Caco-2 (cell line): ENCODE measurements around the gene ZNF547. TPM values are rescaled to one million over a fixed set of nuclear protein-coding genes. Genes with fewer than 3 reads are reported as not detected.

Experiments
- BruUV-seq: library from RNA; stranded (reverse); fragments of 400-500 nt; replicated peaks from 2 replicates; lab custom pipeline; 2021; lab: Mats Ljungman, UMichigan
- CTCF ChIA-PET: fragments of 300-600 bp; sonication (Branson Sonifier 250); formaldehyde crosslinking; loops from one replicate; lab custom pipeline; 2022; ENCODE audit warnings: antibody characterized with exemption; lab: Charles Lee
- POLR2A ChIA-PET: fragments of 300-600 bp; sonication (Branson Sonifier 250); formaldehyde crosslinking; loops from one replicate; lab custom pipeline; 2022; ENCODE audit warnings: antibody characterized with exemption; lab: Charles Lee
- DNase-seq, 2 experiments: peaks; one replicate each; pipeline versions ENCODE4 v3.0.0 to v3.0.0-alpha.2; 2020 to 2022
- H3K27me3 ChIP-seq: replicated peaks from 2 replicates; pipeline ENCODE4 v1.6.0; 2011; ENCODE audit warnings: low read length; ENCODE audit not compliant: control insufficient read depth, insufficient read depth
- H3K36me3 ChIP-seq: 2 replicates; pipeline ENCODE4 v1.5.1; 2011; ENCODE audit warnings: low read length; ENCODE audit not compliant: control insufficient read depth, insufficient read depth
- H3K4me1 ChIP-seq: fragments of 250-450 bp; sonication (Bioruptor Pico); 2 replicates; pipeline ENCODE4 v1.5.1; 2020; ENCODE audit warnings: mild to moderate bottlenecking
- H3K4me3 ChIP-seq: 2 replicates; pipeline ENCODE4 v1.5.1; 2011; ENCODE audit warnings: low read depth, mild to moderate bottlenecking, control low read depth, low read length
- H3K9me3 ChIP-seq: fragments of 250-450 bp; sonication (Bioruptor Pico); 2 replicates; pipeline ENCODE4 v1.5.1; 2020; ENCODE audit warnings: mild to moderate bottlenecking, moderate library complexity
- H3K27ac Mint-ChIP-seq: one replicate; pipeline ENCODE4 v1.8.0; 2022; ENCODE audit warnings: mixed read lengths; ENCODE audit not compliant: unreplicated experiment
- H3K27me3 Mint-ChIP-seq: one replicate; pipeline ENCODE4 v1.8.0; 2022; ENCODE audit warnings: mixed read lengths; ENCODE audit not compliant: insufficient read depth, unreplicated experiment
- H3K36me3 Mint-ChIP-seq: one replicate; pipeline ENCODE4 v1.8.0; 2022; ENCODE audit warnings: mild to moderate bottlenecking, mixed read lengths; ENCODE audit not compliant: insufficient read depth, unreplicated experiment
- H3K4me1 Mint-ChIP-seq: one replicate; pipeline ENCODE4 v1.8.0; 2022; ENCODE audit warnings: low read depth, mixed read lengths; ENCODE audit not compliant: unreplicated experiment
- H3K4me3 Mint-ChIP-seq: one replicate; pipeline ENCODE4 v1.8.0; 2022; ENCODE audit warnings: mild to moderate bottlenecking, moderate library complexity, mixed read lengths; ENCODE audit not compliant: unreplicated experiment
- H3K9me3 Mint-ChIP-seq: one replicate; pipeline ENCODE4 v1.8.0; 2022; ENCODE audit warnings: mixed read lengths; ENCODE audit not compliant: unreplicated experiment
- CTCF ChIP-seq, 2 experiments: fragments of 200-600 bp in 1 of 2; IDR thresholded peaks; 1 replicate in 1 of 2; 2 replicates in 1 of 2; pipeline versions ENCODE4 v1.5.1 to v1.8.0; 2011 to 2022; ENCODE audit warnings: antibody characterized with exemption in 1 of 2, control low read depth in 1 of 2, inconsistent platforms in 1 of 2, low read depth in 1 of 2, low read length in 1 of 2, mild to moderate bottlenecking in 1 of 2, moderate library complexity in 1 of 2; ENCODE audit not compliant: insufficient read depth in 1 of 2, severe bottlenecking in 1 of 2, unreplicated experiment in 1 of 2
- intact Hi-C: fragments of 100-400 bp; cut with micrococcal nuclease; formaldehyde crosslinking; loops from one replicate; pipeline ENCODE4 v1.10.0; 2022; ENCODE audit not compliant: unreplicated experiment
- total RNA-seq: library from RNA; stranded (reverse); gene quantifications from 2 replicates; pipeline ENCODE4 v1.2.3, GENCODE V29; 2022

ZNF547 gene
- total RNA-seq, 1 experiment from 2014 or later = 1.8 TPM

DNA sequence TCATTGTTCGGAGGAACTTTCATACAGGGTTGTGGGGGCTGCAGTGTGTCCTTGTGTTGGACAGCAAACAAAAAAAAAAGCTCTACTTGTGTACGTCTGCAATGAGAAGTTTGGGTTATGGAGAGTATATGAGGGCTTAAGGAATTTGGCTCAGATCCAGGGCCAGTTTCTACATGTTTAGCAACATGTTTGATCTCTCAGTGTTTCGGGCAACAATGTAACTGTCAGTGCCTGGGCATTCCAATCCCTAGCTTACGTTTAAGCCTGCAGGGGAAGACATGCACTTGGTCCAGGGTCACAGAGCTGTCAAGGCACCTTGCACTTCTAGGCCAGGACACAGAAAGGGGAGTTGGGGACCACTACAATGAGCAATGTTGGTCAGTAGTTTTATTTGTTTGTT is 29.2 kb upstream of the ZNF547 start:
- intact Hi-C loops = no loop called here
- Mint-ChIP-seq H3K4me3 (no peak overlapping the region), H3K27ac (no peak overlapping the region), H3K36me3 (no peaks in the 10 kb centered on the region), H3K9me3 (no peaks in the 10 kb centered on the region), H3K27me3 (no peaks in the 10 kb centered on the region), H3K4me1 (no peaks in the 10 kb centered on the region)
- CTCF ChIA-PET = interaction anchor here (0.5 kb wide), 1 partner anchor 30 kb away, joined by 5 read pairs; no protein-coding TSS in a partner anchor
- Histone ChIP-seq H3K4me3 (no peak overlapping the region), H3K9me3 (no peaks in the 10 kb centered on the region), H3K27me3 (no peaks in the 10 kb centered on the region), H3K36me3 (no peaks in the 10 kb centered on the region), H3K4me1 (no peaks in the 10 kb centered on the region)
- POLR2A ChIA-PET = no interaction called here
- DNase-seq = no peak
- BruUV-seq = no TSS peak
- TF ChIP-seq CTCF (IDR thresholded peaks at IDR 0.05; ENCODE audit: insufficient read depth in 1 of 2, low read depth in 1 of 2, low read length in 1 of 2, severe bottlenecking in 1 of 2, unreplicated experiment in 1 of 2) = no peak

DNA sequence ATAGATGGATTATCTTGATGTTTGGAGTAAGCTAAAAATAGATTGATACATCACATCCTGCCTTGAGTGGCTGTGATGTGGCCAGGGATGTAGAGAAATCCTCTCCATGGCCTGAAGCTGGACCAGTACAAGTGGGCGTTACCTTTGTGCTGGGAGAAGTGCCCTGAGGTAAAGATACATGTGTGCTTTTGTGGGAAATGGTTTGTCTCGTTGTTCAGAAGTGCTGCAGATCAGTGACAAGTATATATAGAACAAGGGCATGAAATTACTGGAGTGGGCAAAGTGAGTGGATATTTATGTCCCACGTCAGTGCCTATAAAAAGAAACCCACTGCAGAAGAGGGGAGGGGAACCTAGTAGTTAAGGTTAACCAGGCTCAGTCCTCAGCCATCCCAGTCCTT is 24.5 kb upstream of the ZNF547 start:
- no peak overlapping the region for H3K4me3 ChIP-seq
- no peaks in the 10 kb centered on the region for H3K27me3 ChIP-seq
- CTCF ChIA-PET = no interaction called here
- H3K4me1 ChIP-seq = no peaks in the 10 kb centered on the region
- intact Hi-C loops = no loop called here
- no peak for DNase-seq
- Mint-ChIP-seq H3K9me3 (no peaks in the 10 kb centered on the region), H3K27me3 (no peaks in the 10 kb centered on the region), H3K27ac (no peak overlapping the region), H3K36me3 (no peaks in the 10 kb centered on the region), H3K4me1 (no peaks in the 10 kb centered on the region), H3K4me3 (no peak overlapping the region)
- H3K36me3 ChIP-seq = no peaks in the 10 kb centered on the region
- POLR2A ChIA-PET = no interaction called here
- no peaks in the 10 kb centered on the region for H3K9me3 ChIP-seq
- BruUV-seq = no TSS peak
- TF ChIP-seq CTCF (IDR thresholded peaks at IDR 0.05; ENCODE audit: insufficient read depth in 1 of 2, low read depth in 1 of 2, low read length in 1 of 2, severe bottlenecking in 1 of 2, unreplicated experiment in 1 of 2) = no peak

DNA sequence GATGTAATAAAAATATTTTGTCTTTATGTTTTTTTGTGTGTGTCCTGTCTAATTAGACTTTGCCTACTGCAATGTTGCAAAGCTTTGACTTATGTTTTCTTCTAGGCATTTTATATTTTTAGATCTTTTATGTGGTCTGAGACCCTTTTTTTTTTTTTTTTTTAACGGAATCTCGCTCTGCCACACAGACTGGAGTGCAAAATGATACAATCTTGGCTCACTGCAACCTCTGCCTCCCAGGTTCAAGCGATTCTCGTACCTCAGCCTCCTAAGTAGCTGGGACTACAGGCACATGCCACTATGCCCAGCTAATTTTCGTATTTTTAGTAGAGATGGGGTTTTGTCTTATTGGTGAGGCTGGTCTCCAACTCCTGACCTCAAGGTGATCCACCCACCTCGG is 20.8 kb upstream of the ZNF547 start:
- no peak overlapping the region for H3K4me3 ChIP-seq
- H3K36me3 ChIP-seq = no peaks in the 10 kb centered on the region
- no peak for DNase-seq
- intact Hi-C loops = no loop called here
- H3K27me3 ChIP-seq = no peaks in the 10 kb centered on the region
- Mint-ChIP-seq H3K36me3 (no peaks in the 10 kb centered on the region), H3K4me1 (no peaks in the 10 kb centered on the region), H3K4me3 (no peak overlapping the region), H3K9me3 (no peaks in the 10 kb centered on the region), H3K27me3 (peaks cover 4% of the 10 kb centered on the region), H3K27ac (no peak overlapping the region)
- ChIA-PET POLR2A (no interaction called here), CTCF (interaction anchor here (0.7 kb wide), 1 partner anchor 9 kb away, joined by 4 read pairs; no protein-coding TSS in a partner anchor)
- no peaks in the 10 kb centered on the region for H3K9me3 ChIP-seq
- no peak for TF ChIP-seq CTCF (IDR thresholded peaks at IDR 0.05; ENCODE audit: insufficient read depth in 1 of 2, low read depth in 1 of 2, low read length in 1 of 2, severe bottlenecking in 1 of 2, unreplicated experiment in 1 of 2)
- no TSS peak for BruUV-seq
- H3K4me1 ChIP-seq = no peaks in the 10 kb centered on the region
